Mucosa of descending colon (tissue), 3 donors: ENCODE results near the gene COL4A5. TPM values are rescaled to one million over a fixed set of nuclear protein-coding genes. Genes with fewer than 3 reads are reported as not detected.

Source experiments
- ATAC-seq: fragments of 200-7000 bp; cut with Tn5 transposase; one replicate; pipeline ENCODE4 v1.9.1; 2020; ENCODE audit warnings: mild to moderate bottlenecking, moderate library complexity
- DNase-seq, 3 donors: peaks; one replicate each; pipeline ENCODE4 v3.0.0-alpha.2; 2020
- H3K36me3 ChIP-seq: fragments of 200-600 bp; one replicate; pipeline ENCODE4 v1.8.0; 2021; ENCODE audit warnings: low read depth, mild to moderate bottlenecking
- H3K4me1 ChIP-seq: fragments of 200-600 bp; one replicate; pipeline ENCODE4 v1.8.0; 2021; ENCODE audit warnings: low read depth, mild to moderate bottlenecking
- H3K4me3 ChIP-seq: fragments of 200-600 bp; one replicate; pipeline ENCODE4 v1.8.0; 2021; ENCODE audit warnings: mild to moderate bottlenecking
- H3K9me3 ChIP-seq: fragments of 200-600 bp; one replicate; pipeline ENCODE4 v1.8.0; 2021; ENCODE audit warnings: mild to moderate bottlenecking
- intact Hi-C, 2 donors: fragments of 100-400 bp; cut with DNase I in 1 of 2; cut with micrococcal nuclease in 1 of 2; formaldehyde crosslinking; loops; one replicate each; pipeline versions ENCODE4 v1.11.0 to v1.11.1; 2022; cut with DNase I, micrococcal nuclease
- total RNA-seq, 3 donors: library from RNA; stranded (reverse); fragmentation: NEBNext Ultra II Directional in 2 of 3; extraction: Animal tissue kit (Norgen Biotek cat#: 25700) in 2 of 3; gene quantifications; one replicate each; pipeline versions ENCODE4 v1.2.1 to v1.2.4, GENCODE V29; 2021 to 2023
- TF ChIP-seq, protein P1 (sequence below): fragments of 200-600 bp; IDR thresholded peaks from one replicate; pipeline ENCODE4 v1.8.0; 2022; ENCODE audit warnings: antibody characterized with exemption, mild to moderate bottlenecking
- donor health status: DM: no; HTN: no; CAD: no; lungs with moderate emphysema.
- donor health status: DM: no; HTN: no; CAD: no.
- donor health status: DM: no; HTN: yes; CAD: no.

The COL4A5 gene
- total RNA-seq, 3 donors from 2014 or later: 5.0 to 6.2 (median 5.6) TPM

DNA sequence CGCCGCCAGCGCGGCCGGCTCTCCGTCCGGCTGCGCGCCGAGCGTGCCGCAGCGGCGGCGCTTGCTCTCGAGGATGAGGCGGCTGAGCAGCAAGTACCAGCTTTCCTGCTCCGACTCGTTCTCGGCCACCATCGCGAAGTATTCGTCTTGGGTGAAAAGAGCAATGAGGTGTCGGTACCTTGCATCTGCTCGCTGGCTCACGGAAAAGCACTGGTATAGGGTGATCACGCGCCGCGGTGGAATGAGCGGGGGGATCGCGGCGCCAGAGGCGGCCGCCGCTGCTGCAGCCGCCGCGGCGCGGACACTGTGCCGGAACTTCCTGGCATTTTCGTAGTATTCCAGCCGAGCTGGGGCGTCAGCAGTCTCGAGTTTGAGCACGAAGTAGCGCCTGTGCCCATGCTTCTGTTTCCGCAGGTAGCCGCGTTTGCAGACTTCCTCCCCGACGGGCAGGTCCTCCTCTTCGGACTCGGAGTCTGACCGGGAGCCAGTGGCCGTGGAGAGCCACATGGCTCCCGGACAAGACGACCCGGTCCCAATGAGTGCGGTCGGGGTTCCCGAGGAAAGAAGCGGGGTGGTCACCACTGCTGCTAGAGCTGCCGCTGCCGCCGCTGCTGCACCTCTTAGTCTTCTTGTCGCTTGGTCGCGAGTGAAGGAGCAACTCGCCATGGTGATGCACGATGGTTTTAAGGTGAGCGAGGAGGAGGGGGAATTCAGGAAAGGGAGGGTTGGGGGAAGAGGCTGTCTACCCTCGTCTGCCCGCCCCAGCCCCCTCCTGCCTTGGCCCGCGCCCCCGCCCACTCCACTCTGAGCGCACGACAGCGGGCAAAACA, 296.3 kb downstream of the COL4A5 start:
- Histone ChIP-seq H3K4me3 (no peak overlapping the region), H3K4me1 (peaks cover 2% of the 10 kb centered on the region), H3K9me3 (no peaks in the 10 kb centered on the region), H3K36me3 (no peaks in the 10 kb centered on the region)
- intact Hi-C loops: no loop called here
- TF ChIP-seq, protein P1, sequence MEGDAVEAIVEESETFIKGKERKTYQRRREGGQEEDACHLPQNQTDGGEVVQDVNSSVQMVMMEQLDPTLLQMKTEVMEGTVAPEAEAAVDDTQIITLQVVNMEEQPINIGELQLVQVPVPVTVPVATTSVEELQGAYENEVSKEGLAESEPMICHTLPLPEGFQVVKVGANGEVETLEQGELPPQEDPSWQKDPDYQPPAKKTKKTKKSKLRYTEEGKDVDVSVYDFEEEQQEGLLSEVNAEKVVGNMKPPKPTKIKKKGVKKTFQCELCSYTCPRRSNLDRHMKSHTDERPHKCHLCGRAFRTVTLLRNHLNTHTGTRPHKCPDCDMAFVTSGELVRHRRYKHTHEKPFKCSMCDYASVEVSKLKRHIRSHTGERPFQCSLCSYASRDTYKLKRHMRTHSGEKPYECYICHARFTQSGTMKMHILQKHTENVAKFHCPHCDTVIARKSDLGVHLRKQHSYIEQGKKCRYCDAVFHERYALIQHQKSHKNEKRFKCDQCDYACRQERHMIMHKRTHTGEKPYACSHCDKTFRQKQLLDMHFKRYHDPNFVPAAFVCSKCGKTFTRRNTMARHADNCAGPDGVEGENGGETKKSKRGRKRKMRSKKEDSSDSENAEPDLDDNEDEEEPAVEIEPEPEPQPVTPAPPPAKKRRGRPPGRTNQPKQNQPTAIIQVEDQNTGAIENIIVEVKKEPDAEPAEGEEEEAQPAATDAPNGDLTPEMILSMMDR: no peak
- DNase-seq: no peak
- ATAC-seq: no peak

DNA sequence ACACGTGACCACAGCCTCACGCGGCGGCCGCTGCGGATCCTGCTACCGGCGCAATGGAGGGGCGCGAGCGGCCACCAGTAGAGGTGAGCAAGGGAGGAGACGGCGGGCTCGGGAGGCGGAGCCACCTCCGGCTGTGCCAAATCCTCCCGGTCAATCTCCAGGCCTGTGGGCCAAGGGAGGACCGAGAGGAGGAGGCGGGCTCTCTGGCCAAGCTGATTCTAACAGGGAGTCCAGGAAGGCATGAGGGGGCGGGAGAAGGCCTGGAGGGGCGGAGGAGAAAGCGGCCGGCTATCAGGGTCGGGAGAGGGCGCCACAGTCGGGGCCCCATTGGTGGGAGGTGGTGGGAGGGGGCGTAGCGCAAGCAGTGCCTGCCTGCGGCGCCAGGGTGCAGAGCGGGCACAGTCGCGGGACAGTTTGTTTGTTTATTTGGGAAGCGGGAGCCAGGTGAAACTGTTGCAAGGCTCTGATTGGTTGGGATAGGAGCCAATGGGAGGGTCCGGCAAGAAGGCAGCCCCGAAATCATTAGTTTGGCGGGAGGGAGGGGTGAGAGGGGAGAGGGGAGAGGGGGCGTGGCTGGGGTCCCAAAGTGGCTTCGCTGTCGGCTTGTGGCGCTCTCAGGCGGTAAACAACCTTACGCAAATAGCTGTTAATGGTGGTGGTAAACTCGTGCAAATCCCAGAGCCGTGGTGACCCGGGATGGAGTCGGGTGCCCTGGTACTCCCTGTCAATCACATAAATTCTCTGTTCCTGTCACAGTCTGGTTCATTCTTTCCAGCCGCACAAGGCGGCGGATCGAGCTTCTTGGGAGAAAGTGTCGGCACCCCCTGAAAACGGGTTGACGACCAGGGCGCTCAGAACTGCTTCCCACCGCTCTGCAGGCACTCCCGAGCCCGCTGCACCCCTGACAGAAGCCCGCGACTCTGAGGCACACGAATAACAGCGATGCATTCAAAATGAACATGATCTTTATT, 297.2 kb downstream of the COL4A5 start, which contains the start of gene IRS4:
Gene IRS4, minus strand, starts transcription at position 55 of the 971 bp plus-strand sequence.
- peaks cover 2% of the 10 kb centered on the region for H3K4me1 ChIP-seq
- H3K36me3 ChIP-seq: no peaks in the 10 kb centered on the region
- TF ChIP-seq, protein P1: no peak
- ATAC-seq (no peak), DNase-seq (no peak)
- H3K9me3 ChIP-seq: no peaks in the 10 kb centered on the region
- intact Hi-C loops: no loop called here
- H3K4me3 ChIP-seq: no peak within 1 kb of the TSS

DNA sequence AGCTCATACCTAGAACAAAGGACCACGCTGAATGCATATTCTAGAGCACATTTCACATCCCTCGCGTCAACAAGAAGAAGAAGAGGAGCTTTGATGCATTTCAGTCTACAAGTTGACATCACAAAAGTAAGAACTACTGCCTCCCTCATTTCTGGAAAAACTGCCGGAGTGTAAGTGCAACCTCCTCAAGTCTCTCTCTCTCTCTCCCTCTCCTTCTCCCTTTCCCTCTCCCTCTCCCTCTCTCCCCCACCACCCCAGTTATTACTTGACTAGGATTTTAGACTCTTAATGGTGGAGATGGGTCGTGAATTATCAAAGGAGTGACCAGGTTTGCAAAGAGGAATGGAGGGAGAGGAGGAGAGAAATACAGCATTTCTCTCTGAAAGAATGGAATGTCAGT, 298.1 kb downstream of the COL4A5 start:
- H3K9me3 ChIP-seq: no peaks in the 10 kb centered on the region
- H3K4me1 ChIP-seq: peaks cover 2% of the 10 kb centered on the region
- TF ChIP-seq, protein P1: no peak
- no peak overlapping the region for H3K4me3 ChIP-seq
- intact Hi-C loops: no loop called here
- H3K36me3 ChIP-seq: no peaks in the 10 kb centered on the region
- ATAC-seq: no peak
- no peak for DNase-seq

DNA sequence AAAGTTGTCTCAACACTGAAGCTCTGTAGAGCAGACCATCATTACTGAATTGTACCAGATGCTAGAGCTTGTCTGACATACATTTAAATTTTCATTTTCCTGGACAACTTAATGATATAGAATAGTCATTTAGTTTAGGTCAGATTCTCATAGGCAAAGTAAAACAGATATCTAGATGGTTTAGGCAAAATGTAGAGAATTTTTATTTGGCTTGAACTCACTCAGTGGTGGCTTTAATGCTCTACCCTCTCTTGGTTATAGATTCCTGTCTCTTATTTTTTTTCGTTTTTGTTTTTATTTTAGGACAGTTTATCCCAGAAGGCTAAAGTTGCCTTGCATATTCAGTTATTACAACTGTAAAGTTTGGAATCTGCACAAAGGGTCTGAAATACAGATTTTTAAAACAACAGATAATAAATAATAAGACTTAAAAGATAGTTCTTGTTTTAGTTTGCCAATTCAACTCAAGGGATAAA, 300.7 kb downstream of the COL4A5 start:
- H3K36me3 ChIP-seq: no peaks in the 10 kb centered on the region
- peaks cover 2% of the 10 kb centered on the region for H3K4me1 ChIP-seq
- intact Hi-C loops: no loop called here
- ATAC-seq: no peak
- H3K9me3 ChIP-seq: no peaks in the 10 kb centered on the region
- no peak overlapping the region for H3K4me3 ChIP-seq
- DNase-seq: no peak
- TF ChIP-seq, protein P1: no peak

Other genes with a start within 250 kb of the COL4A5 start
- gene COL4A6, start 1.4 kb upstream of the COL4A5 start, total RNA-seq: under 1 TPM; 0.35 to 0.81 (median 0.77) TPM